Renal cortex interstitium (tissue), 11 donors: ENCODE data around the gene GRIN2D. TPM values are rescaled to one million over a fixed set of nuclear protein-coding genes. Genes with fewer than 3 reads are reported as not detected.

Source experiments
- DNase-seq, 11 donors: peaks; one replicate each; pipeline ENCODE4 v3.0.0-alpha.2; 2013; ENCODE audit warnings: low read depth in 9 of 11, low spot score in 4 of 11; ENCODE audit errors: extremely low read depth in 1 of 11
- polyA plus RNA-seq, 3 donors: library from polyadenylated mRNA; unstranded; fragments of 120-200 nt; gene quantifications; one replicate each; pipeline ENCODE4 v1.2.1, GENCODE V29; 2013; ENCODE audit not compliant: insufficient read length in 3 of 3

Gene GRIN2D
- polyA plus RNA-seq, 3 donors, result 0.33 to 0.88 (median 0.71) TPM

DNA sequence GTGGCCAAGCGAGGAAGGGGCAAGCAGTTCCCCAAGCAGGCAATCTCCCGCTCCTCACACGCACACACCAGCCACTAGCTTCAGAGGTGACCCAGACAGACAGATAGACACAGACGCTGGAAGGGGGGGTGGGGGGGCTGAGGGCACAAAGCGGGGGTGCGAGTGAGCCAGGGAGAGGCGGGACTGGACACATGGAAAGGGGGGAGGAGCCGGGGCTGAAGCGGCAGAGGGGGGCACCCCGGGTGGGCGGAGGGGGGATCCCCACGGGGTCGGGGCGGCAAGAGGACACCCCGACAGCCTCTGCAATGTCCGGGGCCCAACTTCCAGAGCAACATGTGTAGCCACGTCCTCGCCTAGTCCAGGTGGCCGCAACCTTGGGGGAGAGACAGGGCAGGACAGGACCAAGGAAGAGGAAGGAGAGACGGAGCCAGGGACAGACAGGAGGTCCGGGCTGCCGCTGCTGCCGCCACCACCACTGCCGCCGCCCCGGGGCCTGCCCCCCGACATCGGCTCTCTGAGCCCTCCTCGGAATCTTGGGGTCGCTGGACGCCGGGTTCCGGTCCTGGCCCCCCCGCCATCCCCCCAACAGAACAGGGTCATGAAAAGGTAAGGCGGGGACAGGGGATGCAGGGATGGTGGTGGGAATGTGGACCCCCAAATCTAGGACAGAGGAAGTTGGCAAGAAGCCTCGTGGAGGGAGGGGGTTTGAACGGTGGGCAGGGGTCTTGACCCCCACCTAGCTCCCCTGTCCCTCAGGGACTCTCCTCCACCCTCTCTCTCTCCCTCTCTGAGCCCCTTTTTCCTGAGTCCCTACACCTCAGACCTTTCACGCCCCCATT, 1.1 kb downstream of the GRIN2D start:
- DNase-seq, result no peak

DNA sequence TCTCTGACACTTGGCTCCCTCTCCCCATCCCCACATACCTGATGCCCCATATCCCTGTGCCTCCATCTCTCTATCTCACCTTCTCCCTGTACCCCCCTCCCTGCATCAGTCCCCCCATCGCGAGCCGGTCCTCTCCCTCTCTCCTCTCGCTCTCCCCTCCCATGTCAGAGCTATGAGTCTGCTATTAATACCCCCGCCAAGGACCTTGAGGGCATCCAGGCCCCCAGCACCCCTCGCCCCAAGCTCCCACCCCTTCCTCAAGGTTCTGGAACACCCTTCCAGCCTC, 1.6 kb downstream of the GRIN2D start:
- DNase-seq, result no peak

- no peak for DNase-seq
These were observed 2.0 kb downstream of the GRIN2D start for GRCh38 chr19:48395499-48395898.

DNA sequence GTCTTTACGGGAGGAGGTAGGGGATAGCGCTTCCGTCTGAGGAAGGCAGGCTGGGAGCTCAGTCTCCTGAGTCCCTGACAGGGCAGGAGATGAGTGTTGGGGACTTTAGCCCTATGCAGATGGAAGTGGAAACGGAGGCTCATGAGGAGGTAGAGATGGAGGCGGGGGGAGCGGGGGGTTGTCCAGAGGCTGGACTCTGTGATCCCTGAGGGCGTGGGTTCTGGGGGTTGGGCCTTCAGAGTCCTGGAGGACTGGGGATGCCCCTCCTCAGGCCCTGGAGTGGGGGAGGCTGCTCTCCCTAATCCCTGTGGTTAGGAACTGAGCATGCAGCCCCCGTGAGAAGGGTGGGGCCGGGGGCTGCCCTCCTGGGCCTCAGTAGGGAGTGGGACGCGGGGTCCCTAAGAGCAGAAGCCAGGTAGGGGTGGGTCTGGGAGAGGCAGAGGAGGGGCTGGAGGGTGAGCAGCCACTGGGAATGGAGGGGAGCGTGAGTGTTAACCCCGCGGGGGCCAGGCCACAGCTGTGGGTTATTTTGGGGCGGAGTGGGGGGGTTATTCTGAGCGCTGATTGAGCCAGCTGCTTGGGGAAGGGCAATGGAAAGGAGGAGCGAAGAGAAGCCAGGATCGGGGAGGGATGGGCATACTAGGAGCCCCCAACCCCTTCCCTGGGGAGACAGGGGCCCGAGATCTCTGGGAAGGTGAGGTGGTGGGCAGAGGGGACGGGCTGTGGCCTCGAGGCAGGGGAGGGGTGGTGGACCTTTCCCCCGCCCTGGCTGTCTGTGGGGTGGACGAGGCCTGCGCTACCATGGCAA, 2.8 kb downstream of the GRIN2D start:
- no peak for DNase-seq

- no peak for DNase-seq
These were observed 3.3 kb downstream of the GRIN2D start for GRCh38 chr19:48396824-48397176.

DNA sequence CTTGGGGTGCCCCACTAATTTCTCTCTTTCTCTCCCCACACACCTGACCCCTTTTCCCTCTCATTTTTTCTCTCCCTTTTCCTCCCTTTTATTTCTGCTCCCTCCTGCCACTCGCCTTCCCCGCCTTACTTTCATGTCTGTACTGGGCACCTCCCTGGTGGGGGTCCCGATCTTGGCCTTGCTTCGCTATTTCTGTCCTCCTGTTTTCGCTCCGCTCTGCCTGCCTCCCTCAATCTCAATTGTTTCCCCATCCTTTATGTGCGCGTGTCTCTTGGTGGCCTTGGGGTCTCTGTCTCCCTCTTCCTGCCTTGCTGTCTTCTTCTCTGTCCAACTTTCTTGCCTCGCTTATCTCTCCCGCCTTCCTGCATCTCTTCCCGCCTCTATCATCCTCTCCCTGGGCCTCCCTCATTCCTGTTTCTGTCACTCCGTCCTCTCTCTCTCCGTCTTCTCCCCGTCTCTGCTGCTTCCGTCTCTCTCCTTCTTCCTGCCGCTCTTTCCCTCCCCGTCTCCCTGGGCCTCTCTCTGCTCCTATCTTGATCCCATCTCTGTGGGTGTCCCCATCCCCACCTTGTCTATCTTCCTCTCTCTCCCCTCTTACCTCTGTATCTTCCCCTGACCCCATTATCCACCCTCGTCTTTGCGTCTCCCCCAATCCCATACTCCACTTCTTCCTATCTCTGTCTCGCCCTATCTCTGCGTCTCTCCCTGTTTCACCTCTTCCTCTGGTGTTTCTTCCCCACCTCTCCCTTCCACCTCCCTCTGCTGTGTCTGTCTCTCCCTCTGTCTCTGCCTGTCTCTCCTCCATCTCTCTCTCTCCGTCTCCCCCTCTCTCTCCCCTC, 4.0 kb downstream of the GRIN2D start:
- DNase-seq, result no peak

DNA sequence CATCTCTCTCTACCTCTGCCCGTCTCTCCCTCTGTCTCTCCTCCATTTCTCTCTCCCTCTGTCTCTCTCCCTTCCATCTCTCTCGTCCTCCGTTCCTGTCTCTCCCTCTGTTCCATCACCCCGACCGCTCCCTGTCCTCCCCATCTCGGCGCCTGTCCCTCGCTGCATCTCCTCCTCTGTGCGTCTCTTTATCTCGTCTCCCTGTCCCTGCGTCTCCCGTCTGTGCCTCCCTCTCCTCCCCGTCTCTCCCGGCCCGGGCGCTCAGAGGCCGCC, 4.6 kb downstream of the GRIN2D start:
- no peak for DNase-seq

- peak in 2 of 11 donors; percentile 58 to 64 for DNase-seq
These were observed 5.1 kb downstream of the GRIN2D start for GRCh38 chr19:48398375-48399235.

GRCh38 chr19:48400018-48400742, 6.7 kb downstream of the GRIN2D start:
- DNase-seq, result no peak

- DNase-seq, result no peak
These were observed 7.8 kb downstream of the GRIN2D start for GRCh38 chr19:48401287-48401686.

- no peak for DNase-seq
These were observed 10.1 kb downstream of the GRIN2D start for GRCh38 chr19:48403606-48404005.

DNA sequence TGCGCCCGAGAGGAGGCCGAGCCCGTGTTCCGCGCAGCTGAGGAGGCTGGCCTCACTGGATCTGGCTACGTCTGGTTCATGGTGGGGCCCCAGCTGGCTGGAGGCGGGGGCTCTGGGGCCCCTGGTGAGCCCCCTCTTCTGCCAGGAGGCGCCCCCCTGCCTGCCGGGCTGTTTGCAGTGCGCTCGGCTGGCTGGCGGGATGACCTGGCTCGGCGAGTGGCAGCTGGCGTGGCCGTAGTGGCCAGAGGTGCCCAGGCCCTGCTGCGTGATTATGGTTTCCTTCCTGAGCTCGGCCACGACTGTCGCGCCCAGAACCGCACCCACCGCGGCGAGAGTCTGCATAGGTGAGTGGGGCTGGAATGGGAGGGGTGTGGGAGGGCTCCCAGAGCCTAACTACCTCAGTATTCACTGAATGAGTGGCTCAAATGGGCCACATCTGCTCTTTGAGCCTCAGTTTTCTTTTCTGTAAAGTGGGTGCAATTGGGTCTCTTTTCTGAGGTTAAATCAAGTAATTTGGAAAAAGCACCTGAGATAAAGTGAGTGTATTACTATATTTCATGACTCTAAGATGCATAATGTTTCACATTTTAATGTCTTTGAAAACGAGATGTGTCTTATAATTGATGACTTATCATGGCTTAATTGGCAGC, 11.7 kb downstream of the GRIN2D start:
- DNase-seq, result no peak

GRCh38 chr19:48405850-48406249, 12.4 kb downstream of the GRIN2D start:
- no peak for DNase-seq

DNA sequence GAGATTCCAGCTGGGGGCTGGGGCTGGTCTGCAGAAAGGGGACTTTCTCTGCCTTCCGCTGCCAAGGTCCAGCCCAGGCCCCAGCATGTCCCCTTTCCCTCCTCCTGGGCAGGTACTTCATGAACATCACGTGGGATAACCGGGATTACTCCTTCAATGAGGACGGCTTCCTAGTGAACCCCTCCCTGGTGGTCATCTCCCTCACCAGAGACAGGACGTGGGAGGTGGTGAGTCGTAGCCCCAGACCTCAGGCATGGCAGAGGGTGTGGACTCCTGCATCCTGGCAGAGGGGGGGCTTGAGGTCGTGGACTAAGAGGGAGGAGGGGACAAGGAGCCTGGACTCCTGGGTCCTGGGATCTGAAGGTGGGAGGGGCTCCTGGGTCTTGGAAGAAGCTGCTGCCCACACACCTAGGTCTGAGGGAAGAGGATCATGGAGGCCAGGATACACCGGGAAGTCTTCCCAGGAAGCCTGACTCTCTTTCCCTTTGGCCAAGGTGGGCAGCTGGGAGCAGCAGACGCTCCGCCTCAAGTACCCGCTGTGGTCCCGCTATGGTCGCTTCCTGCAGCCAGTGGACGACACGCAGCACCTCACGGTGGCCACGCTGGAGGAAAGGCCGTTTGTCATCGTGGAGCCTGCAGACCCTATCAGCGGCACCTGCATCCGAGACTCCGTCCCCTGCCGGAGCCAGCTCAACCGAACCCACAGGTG, 20.6 kb downstream of the GRIN2D start:
- no peak for DNase-seq

DNA sequence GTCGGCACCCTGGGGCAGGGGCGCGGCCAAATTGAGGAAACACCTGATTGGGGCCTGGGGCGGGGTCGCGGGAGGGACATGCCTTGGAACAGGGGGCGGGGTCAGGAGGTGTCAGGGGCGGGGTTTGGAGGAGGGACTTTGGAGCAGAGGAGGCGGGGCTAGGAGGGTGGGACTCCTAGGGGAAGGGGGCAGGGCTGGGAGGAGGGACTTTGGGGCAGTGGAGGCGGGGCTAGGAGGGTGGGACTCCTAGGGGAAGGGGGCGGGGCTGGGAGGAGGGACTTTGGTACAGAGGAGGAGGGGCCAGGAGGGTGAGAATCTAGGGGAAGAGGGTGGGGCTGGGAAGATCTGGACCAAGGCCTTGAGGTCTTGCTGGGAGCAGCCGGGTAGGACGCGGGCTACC, 21.9 kb downstream of the GRIN2D start:
- DNase-seq, result no peak

DNA sequence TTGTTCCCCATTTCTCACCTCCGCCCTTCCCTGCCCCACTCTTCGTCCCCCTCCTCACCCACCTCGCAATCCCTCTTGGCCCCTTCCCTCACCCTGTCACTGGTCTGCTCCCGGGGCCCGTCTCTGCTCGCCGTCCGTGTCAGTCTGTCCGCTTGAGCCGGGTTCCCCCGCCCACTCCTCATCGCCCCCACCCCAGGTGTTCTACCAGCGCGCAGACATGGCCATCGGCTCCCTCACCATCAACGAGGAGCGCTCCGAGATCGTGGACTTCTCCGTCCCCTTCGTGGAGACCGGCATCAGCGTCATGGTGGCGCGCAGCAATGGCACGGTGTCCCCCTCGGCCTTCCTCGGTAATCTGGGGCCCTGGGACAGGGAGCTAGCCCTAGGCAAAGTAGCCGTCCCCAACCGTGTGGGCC, 22.3 kb downstream of the GRIN2D start:
- DNase-seq, result no peak

GRCh38 chr19:48417421-48417820, 24.0 kb downstream of the GRIN2D start:
- DNase-seq, result no peak
